ENCODE results near the gene CERS3. TPM values are rescaled to one million over a fixed set of nuclear protein-coding genes. Genes with fewer than 3 reads are reported as not detected.
"Not testable (repeated sequence)": the region's sequence is repeated elsewhere in the genome, so short reads cannot be mapped to it uniquely, and the experiment has no call there.

CERS3 gene
- total RNA-seq, 1 donor from 2014 or later, result 0.13 TPM

DNA sequence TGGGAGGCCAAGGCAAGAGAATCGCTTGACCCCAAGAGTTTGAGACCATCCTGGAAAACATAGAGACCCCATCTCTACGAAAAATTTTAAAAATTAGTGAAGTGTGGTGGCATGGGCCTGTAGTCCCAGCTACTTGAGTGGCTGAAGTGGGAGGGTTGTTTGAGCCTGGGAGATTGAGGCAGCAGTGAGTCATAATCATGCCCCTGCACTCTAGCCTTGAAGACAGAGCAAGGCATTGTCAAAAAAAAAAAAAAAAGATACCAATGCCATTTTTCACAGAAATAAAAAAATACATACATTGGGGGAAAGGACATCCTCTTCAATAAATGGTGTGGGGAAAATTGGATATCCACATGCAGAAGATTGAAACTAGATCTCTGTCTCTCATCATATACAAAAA is 74.6 kb downstream of the CERS3 start:
- ChIA-PET CTCF (no interaction called here), POLR2A (no interaction called here)
- DNase-seq (no peak), ATAC-seq (ENCODE audit: low read depth) (no peak)
- Mint-ChIP-seq H3K27ac (no peak overlapping the region), H3K4me1 (no peaks in the 10 kb centered on the region), H3K27me3 (no peaks in the 10 kb centered on the region), H3K9me3 (peaks cover 18% of the 10 kb centered on the region), H3K36me3 (ENCODE audit: low read depth) (no peaks in the 10 kb centered on the region), H3K4me3 (no peak overlapping the region)
- intact Hi-C loops (cut with micrococcal nuclease), result no loop called here
- TF ChIP-seq, protein P1, sequence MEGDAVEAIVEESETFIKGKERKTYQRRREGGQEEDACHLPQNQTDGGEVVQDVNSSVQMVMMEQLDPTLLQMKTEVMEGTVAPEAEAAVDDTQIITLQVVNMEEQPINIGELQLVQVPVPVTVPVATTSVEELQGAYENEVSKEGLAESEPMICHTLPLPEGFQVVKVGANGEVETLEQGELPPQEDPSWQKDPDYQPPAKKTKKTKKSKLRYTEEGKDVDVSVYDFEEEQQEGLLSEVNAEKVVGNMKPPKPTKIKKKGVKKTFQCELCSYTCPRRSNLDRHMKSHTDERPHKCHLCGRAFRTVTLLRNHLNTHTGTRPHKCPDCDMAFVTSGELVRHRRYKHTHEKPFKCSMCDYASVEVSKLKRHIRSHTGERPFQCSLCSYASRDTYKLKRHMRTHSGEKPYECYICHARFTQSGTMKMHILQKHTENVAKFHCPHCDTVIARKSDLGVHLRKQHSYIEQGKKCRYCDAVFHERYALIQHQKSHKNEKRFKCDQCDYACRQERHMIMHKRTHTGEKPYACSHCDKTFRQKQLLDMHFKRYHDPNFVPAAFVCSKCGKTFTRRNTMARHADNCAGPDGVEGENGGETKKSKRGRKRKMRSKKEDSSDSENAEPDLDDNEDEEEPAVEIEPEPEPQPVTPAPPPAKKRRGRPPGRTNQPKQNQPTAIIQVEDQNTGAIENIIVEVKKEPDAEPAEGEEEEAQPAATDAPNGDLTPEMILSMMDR (IDR thresholded peaks at IDR 0.05), result no peak

DNA sequence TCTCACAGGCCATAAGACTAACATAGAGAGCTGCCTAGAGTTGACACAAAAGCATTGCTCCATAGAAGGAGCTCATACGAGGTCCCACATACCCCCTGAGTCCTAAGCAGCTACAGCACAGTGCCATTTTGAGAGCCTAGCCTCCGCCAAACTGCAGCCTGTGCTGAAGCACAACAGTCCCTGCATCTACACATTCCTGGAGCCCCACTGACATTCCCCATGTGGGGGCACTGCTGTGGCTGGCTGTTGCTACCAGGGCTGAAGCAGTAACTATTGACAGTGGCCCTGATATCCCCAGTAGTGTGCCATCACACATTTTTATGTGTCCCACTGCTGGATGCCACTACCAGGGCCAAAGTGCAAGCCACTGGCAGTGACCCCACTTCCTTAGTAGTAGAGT is 80.3 kb downstream of the CERS3 start:
- H3K36me3 Mint-ChIP-seq (ENCODE audit: low read depth), result no peaks in the 10 kb centered on the region
- CTCF ChIA-PET, result no interaction called here
- POLR2A ChIA-PET, result no interaction called here
- no peaks in the 10 kb centered on the region for H3K4me1 Mint-ChIP-seq
- DNase-seq (no peak), ATAC-seq (ENCODE audit: low read depth) (no peak)
- TF ChIP-seq, protein P1 (IDR thresholded peaks at IDR 0.05), result no peak
- H3K27ac Mint-ChIP-seq, result no peak overlapping the region
- peaks cover 14% of the 10 kb centered on the region for H3K9me3 Mint-ChIP-seq
- no peak overlapping the region for H3K4me3 Mint-ChIP-seq
- intact Hi-C loops (cut with micrococcal nuclease), result no loop called here
- H3K27me3 Mint-ChIP-seq, result peaks cover 7% of the 10 kb centered on the region

DNA sequence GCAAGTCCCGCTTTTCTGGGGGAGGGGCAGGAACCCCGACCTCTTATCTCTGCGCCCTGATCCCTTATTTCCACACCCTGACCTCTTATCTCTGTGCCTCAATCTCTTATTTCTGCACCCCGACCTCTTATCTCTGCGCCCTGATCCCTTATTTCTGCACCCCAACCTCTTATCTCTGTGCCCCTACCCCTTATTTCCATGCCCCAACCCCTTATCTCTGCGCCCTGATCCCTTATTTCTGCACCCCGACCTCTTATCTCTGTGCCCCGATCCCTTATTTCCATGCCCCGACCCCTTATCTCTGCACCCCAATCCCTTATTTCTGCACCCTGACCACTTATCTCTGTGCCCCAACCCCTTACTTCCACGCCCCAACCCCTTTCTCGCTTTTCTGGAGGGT is 87.7 kb downstream of the CERS3 start:
- POLR2A ChIA-PET; H3K4me3 Mint-ChIP-seq; H3K27ac Mint-ChIP-seq; DNase-seq; H3K4me1 Mint-ChIP-seq; H3K27me3 Mint-ChIP-seq; ATAC-seq (ENCODE audit: low read depth); H3K9me3 Mint-ChIP-seq; intact Hi-C loops (cut with micrococcal nuclease); H3K36me3 Mint-ChIP-seq (ENCODE audit: low read depth); CTCF ChIA-PET: not testable (repeated sequence)

DNA sequence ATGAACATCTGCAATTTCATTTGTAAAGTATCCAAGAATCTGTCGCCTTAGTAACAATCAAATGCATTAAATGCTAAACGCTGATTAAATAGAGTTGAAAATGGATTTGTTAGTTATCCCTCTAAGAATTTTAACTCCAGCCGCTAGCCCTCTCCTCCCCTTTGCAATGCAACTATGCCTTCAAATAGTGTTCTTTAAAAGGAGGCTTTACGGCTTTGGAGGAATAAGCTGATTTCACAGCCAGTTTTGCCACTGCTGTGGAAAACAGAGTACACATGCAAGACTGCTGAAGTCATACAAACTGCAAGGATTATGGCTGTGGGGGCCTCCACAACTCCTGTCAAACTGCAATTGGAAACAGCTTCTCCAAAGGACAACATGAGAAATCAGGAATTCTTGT is 89.2 kb downstream of the CERS3 start:
- ATAC-seq (ENCODE audit: low read depth), result no peak
- no peak overlapping the region for H3K27ac Mint-ChIP-seq
- H3K4me1 Mint-ChIP-seq, result no peaks in the 10 kb centered on the region
- ChIA-PET POLR2A (no interaction called here), CTCF (no interaction called here)
- H3K36me3 Mint-ChIP-seq (ENCODE audit: low read depth), result no peaks in the 10 kb centered on the region
- TF ChIP-seq, protein P1 (IDR thresholded peaks at IDR 0.05), result no peak
- no peak overlapping the region for H3K4me3 Mint-ChIP-seq
- DNase-seq, result no peak
- H3K9me3 Mint-ChIP-seq, result peaks cover 2% of the 10 kb centered on the region
- intact Hi-C loops (cut with micrococcal nuclease), result no loop called here
- peaks cover 2% of the 10 kb centered on the region for H3K27me3 Mint-ChIP-seq

DNA sequence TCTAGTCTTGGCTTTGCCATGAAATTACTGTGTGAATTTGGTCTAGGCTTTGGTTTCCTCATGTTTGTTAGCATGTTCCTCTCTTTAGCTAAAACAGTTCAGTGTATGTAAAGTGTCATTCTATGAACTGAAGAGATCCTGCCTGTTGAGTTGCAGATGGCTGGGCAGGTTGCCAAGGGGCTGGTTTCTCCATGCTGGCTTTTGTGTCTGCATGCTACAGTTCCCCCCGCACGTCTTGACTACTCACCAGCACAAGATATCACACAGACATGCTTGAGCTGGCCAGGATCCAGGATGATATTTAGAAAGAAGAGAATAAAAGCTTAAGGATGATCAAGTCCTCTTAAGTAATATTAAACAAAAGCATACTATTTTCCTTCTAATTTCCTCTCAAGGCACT is 90.2 kb downstream of the CERS3 start:
- TF ChIP-seq, protein P1 (IDR thresholded peaks at IDR 0.05), result no peak
- ATAC-seq (ENCODE audit: low read depth) (no peak), DNase-seq (no peak)
- Mint-ChIP-seq H3K4me3 (no peak overlapping the region), H3K27ac (no peak overlapping the region), H3K9me3 (peaks cover 2% of the 10 kb centered on the region), H3K4me1 (no peaks in the 10 kb centered on the region), H3K36me3 (ENCODE audit: low read depth) (no peaks in the 10 kb centered on the region), H3K27me3 (no peaks in the 10 kb centered on the region)
- CTCF ChIA-PET, result no interaction called here
- POLR2A ChIA-PET, result no interaction called here
- intact Hi-C loops (cut with micrococcal nuclease), result no loop called here

DNA sequence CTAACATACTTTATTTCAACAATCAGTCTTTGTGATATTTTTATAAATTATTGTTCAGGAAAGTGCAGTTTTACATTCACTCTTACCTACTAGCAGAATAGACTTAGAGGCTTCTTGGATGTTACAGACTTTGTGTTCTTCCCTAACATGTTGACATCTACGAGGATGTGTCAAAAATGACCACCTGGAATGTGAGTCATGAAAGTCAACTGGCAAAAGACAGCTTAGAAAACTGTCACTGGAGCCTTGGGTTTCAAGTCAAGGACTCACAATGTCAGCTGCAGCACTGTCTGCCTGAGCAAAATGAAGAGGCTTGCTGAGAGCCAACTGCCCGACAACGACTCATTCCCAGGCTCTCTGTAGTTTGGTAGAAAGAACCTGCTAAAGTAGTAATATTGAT is 91.5 kb downstream of the CERS3 start:
- H3K4me1 Mint-ChIP-seq, result no peaks in the 10 kb centered on the region
- ATAC-seq (ENCODE audit: low read depth) (no peak), DNase-seq (no peak)
- CTCF ChIA-PET, result no interaction called here
- H3K4me3 Mint-ChIP-seq, result no peak overlapping the region
- H3K27ac Mint-ChIP-seq, result no peak overlapping the region
- no peaks in the 10 kb centered on the region for H3K36me3 Mint-ChIP-seq (ENCODE audit: low read depth)
- TF ChIP-seq, protein P1 (IDR thresholded peaks at IDR 0.05), result no peak
- peaks cover 2% of the 10 kb centered on the region for H3K9me3 Mint-ChIP-seq
- POLR2A ChIA-PET, result no interaction called here
- H3K27me3 Mint-ChIP-seq, result no peaks in the 10 kb centered on the region
- intact Hi-C loops (cut with micrococcal nuclease), result no loop called here
